ENCODE measurements around the gene ORC1.

- TF ChIP-seq CTCF (IDR thresholded peaks at IDR 0.05 in 2 of 3, conservative IDR thresholded peaks at IDR 0.05 in 1 of 3; ENCODE audit: borderline replicate concordance in 1 of 3, insufficient read depth in 1 of 3, low read depth in 2 of 3, low read length in 2 of 3) (no peak), POLR2A (IDR thresholded peaks at IDR 0.05; ENCODE audit: borderline replicate concordance, extremely low read depth, insufficient read depth, insufficient read length) (no peak), SIN3A (IDR thresholded peaks at IDR 0.05; ENCODE audit: low read depth) (no peak), POLR2AphosphoS5 (IDR thresholded peaks at IDR 0.05; ENCODE audit: low read depth, low read length) (no peak), CBX3 (IDR thresholded peaks at IDR 0.05; ENCODE audit: low read depth) (no peak), EZH2 (IDR thresholded peaks at IDR 0.05) (no peak), ATF3 (IDR thresholded peaks at IDR 0.05) (no peak), REST (IDR thresholded peaks at IDR 0.05; ENCODE audit: low read depth) (no peak), CEBPB (IDR thresholded peaks at IDR 0.05; ENCODE audit: low read depth) (no peak), RAD21 (IDR thresholded peaks at IDR 0.05; ENCODE audit: low read depth) (no peak), ZNF274 (IDR thresholded peaks at IDR 0.05; ENCODE audit: low read depth, low read length) (no peak), JUND (IDR thresholded peaks at IDR 0.05) (no peak)
These were observed 19.5 kb upstream of the ORC1 start for GRCh38 chr1:52423771-52424170.

Measured in HCT116 (cell line).